HG02973 (cell line): Measurements from ENCODE around the gene PRLR.
"Not testable (repeated sequence)": the region's sequence is repeated elsewhere in the genome, so short reads cannot be mapped to it uniquely, and the experiment has no call there.

Source experiments
- ATAC-seq: cut with Tn5 transposase; IDR thresholded peaks from one replicate; pipeline ENCODE4 v1.9.1; 2021; ENCODE audit warnings: moderate library complexity; ENCODE audit not compliant: unreplicated experiment

The PRLR gene

DNA sequence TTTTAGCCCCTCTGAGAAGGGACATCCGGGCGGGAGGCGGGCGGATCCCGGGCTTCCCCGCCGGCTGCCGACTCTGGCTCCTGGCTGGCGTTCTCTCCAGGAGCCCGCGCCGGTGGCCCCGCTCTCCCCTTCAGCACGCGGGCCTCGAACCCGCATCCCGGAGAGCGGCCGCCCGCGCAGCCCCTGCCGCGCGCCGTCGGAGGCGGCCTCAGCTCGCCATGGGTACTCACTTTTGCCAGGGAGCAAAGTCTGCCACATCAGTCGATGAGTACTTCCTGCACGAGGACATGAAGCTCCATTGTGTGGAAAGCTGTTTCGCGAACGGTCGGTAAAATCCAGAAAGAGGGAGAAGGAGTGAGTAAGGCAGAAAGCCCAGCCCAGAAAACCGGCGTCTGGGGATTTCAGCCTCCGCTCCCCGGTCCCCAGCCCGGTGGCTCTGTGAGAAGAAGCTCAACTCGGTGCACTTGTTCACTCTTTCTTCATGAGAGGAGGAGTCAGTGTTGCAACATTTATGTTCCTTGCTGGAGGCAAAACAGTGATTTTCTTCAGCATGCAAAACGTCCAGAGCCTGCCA is at the start of gene PRLR:
Gene PRLR, minus strand, starts transcription at position 450 of the 574 bp plus-strand sequence. CDS start 140,867 bp downstream, outside the sequence.
- ATAC-seq: peak; percentile 19

DNA sequence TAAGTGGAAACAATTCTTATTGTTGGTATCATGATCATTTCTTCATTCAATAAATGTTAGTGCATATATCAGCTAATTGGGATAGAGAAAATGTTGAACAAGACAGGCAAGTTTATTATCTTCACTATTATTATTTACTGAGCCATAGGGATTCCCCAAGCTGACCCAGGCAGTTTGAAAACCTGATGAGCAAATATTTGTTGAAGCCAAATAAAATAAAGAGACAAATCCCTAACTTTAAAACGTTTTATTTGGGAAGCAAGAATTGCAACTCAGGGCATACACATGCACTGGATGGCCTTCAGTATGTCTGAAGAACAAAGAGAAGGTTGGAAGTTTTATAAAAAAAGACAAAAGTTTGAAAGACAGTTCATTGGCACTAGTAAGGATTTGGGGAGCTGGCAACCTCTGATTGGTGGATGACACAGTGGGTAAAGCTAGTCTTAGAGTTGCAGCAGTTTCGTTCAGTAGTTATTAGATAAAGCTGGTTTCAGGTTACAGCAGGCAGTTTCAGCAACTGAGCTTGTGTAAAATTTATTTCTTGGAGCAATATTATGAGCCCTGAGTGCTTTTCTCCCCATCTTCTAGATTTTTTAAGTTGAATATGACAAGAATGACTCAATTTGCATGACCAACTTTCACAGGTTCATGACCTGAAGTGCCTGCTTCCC is 44.7 kb upstream of the PRLR start:
- no peak for ATAC-seq

DNA sequence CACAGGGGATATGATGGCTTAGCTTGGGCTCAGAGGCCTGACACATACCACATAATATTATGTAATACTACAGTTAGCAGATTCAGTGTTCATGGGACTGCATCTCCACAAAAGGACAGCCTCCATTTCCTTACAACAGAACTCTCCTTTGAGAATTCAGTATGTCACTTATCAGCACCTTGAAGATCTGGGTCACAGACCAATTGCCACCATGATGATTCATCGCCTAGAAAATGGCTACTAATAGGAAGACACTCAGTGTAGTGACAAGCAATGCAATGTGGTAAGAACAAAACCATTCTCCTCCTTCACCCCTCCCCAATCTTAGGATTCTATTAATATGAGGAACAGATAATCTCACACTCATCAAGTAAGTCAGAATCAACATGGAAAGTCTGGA is 38.7 kb upstream of the PRLR start:
- ATAC-seq: no peak

DNA sequence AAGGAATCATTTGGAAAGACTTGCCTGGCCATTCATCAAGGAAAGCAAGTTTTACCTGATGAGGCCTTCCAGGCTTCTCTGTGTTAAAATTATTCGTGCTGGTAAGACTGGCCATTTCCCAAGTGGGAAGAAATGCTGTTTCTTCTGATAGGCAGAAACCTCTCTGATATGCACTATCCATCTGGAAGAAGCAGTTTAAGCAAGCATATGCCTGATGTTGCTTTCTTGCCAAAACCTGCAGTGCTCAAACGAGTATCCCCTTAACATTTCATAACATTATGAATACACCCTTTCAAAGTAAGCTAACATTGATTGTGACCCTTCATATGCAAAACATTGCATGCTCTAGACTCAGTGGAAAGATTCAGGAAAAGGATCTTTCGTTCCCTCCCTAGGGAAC is 36.0 kb upstream of the PRLR start:
- no peak for ATAC-seq

DNA sequence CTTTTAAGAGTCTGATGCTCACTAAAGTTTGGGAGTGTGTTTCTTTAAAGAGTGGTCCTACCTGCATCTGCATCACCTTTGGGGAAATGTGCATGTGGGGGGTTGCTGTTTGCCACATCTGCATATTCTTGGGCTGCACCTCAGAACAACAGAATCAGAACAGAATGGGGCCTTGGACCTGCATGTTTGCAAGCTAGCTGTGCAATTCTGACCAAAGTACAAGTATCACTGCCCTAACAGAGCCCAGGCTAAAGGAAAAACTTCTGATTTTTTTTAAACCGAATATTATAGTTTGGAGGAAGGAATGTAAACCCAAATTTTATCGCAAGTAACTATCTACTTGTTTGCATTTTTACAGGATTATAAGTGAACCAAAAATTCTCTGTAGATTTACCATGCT is 34.2 kb upstream of the PRLR start:
- ATAC-seq: no peak

DNA sequence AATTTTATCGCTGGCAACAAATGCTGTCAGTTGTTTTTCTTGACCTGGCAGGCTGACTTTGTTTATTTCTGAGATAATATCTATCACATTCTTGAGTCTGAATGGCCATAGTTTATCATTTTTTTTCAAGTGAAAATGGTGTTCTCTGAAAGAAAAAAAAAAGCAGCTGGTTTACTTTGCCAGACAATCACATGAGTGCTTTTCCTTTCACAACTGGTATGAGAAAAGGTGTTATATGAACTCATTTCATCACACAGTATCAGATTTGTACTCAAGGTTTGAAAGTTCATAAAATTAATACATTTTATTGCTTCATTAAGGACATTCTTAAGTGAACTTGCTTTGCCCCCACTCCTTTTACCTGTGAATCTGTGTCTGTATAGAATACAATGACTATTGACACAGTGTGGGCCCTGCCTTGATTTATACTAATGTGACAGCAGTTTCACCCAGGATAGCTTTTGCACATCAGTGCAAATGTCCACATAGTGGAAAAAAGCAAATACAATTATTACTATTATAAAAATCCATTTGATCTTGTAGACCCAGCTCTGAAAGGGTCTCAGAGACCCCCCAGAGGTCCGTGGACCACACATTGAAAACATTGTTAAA is 33.1 kb upstream of the PRLR start:
- ATAC-seq: no peak

DNA sequence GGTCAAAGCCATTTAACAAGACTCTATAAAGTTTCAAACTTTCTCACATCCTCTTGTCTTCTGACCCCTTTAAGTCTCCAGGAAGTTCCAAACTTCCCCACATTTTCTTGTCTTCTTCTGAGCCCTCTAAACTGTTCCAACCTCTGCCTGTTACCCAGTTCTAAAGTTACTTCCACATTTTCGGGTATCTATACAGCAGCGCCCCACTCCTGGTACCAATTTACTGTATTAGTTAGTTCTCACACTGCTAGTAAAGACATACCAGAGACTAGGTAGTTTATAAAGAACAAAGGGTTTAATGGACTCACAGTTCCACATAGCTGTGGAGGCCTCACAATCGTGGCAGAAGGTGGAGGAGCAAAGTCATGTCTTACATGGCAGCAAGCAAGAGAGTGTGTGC is 23.3 kb upstream of the PRLR start:
- ATAC-seq: no peak

DNA sequence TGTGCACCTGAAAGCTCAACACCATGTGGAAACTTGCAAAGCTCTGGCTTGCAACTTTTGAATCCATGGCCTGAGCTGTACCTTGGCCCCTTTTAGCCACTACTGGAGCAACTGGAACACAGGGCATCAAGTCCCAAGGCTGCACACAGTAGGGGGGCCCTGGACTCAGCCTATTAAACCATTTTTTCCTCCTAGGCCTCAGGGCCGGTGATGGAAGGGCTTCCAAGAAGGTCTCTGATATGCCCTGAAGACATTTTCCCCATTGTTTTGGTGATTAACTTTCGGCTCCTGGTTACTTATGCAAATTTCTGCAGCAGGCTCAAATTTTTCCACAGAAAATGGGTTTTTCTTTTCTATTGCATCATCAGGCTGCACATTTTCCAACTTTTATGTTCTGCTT is 22.7 kb upstream of the PRLR start:
- no peak for ATAC-seq

DNA sequence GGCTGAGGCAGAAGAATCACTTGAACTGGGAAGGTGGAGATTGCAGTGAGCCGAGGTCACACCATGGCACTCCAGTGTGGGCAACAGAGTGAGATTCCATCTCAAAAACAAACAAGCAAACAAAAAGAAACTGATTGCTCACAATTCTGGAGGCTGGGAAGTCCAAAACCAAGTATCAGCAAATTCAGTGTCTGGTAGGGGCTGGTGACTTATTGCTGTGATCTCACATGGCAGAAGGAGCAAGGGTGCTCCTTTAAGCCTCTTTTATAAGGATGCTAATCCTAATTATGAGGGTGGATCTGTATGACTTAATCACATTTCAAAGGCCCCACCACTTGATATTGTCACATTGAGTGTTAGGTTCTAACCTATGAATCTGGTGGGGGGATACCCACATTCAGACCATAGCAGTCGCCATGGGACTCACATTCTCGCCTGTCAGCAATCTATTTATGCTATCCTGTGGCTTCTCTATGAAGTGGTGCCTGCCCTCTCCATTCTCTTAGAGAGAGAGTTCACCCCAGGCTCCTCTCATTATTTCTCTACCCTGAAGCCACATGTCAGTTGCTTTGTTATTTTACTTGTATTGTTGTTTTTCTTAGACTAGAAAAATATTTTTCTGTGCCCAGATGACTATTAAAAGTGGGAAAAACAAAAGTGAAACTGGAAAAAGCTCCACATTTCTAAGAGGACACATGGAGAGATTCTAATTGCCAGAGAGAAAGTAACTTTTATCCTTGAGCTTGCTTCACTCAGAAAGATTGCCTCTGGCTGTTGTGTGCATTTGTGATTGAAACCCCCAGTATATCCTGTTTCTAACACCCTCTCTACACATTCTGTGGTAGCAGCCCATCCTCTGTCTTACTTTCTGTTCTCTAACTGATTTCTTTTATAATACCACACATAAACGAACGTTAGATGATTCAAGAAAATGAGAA is 18.8 kb upstream of the PRLR start:
- no peak for ATAC-seq

DNA sequence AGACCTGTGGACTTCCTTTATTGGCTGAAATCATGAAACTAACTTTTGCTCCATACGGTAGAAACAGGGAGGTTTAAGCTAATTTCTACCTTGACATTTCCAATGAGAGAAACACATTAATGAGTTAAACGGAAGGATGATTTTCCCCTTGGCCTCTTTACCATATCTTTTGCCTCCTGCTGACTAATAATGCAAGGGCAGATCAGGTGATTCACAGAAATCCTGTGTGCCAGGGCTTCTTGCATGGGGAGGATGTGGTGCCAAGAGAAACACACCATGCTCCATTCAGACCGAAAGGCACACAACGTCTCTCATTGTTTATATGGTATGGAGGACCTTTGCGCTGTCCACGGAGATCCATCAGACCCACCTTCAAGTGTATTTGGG is 17.4 kb upstream of the PRLR start:
- ATAC-seq: no peak

DNA sequence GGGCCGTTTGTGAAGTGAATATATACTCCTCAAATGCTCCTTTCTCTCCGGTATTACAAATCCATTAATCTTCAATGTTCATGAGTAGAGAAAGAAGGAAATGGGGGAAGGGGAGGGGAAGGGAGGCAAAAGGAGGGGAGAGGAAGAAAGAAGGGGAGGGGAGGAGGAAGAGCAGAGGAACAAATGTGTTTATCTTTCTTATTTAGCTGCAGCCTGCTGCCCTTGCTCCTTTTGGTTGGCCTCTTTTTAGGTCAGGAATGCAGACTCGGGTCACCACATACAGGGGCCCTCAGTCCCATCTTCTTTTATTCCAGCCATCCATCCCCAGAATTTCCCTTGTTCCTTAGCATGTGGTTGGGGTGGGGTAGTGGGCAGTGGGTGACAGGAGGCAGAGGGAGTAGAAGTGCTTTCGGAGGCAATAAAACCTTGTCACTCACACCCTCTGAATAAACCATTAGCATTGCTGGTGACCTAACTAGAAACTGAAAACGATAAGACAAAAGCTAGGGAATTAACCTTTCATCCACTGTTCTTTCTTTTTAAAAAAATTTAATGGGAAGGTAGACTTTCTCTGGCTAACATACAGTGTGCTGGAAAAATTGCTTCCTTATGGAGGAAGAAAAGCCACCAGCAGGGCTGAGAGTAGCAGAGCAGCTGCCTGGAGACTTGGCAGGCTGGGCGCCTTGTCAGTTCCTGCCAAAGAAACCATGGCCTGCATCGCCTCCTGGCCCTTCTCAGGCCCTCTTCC is 16.8 kb upstream of the PRLR start:
- no peak for ATAC-seq

DNA sequence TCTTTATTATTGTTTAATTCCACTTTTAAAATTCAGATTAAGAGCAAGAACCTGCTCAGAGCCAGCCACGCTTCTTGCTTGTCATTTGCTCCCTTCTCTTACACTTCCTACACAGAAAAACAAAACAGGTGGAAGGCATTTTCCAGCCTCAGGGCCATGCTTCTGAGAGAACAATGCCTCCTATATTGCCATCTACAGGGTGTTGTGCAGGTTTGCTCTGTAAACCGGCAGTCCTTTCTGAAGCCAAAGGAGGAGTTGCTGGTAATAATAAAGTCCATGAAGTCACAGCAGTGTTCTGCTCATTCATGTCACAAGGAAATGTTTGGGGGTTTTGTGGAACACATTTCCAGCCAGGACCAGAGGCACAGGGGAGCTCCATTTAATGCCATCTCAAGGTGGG is 16.1 kb upstream of the PRLR start:
- ATAC-seq: no peak

DNA sequence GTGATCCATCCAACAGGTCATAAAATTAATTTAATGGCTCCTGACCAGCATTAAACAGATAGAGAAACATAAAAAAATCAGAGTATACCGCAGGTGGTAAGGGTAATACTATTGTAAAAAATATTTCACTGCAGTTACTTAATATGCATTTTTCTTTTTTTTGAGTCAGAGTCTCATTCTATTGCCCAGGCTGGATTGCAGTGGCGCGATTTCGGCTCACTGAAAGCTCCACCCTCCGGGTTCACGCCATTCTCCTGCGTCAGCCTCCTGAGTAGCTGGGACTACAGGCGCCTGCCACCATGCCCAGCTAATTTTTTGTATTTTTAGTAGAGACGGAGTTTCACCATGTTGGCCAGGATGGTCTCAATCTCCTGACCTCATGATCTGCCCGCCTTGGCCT is 15.1 kb upstream of the PRLR start:
- ATAC-seq: not testable (repeated sequence)

DNA sequence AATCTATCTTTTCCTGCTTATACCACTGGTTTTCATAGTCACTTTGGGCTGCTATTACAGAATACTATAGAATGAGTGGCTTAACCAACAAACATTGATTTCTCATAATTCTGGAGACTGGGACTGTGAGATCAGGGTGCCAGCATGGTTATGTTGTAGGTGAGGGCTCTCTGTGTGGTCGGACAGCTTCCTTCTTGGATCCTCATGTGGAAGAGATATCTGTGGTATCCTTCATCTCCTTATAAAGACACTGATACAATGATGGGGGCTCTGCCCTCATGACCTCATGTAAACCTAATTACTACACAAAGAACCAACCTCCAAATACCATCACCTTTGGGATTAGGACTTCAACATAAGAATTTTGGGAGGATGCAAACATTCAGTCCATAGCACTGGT is 13.9 kb upstream of the PRLR start:
- ATAC-seq: no peak

DNA sequence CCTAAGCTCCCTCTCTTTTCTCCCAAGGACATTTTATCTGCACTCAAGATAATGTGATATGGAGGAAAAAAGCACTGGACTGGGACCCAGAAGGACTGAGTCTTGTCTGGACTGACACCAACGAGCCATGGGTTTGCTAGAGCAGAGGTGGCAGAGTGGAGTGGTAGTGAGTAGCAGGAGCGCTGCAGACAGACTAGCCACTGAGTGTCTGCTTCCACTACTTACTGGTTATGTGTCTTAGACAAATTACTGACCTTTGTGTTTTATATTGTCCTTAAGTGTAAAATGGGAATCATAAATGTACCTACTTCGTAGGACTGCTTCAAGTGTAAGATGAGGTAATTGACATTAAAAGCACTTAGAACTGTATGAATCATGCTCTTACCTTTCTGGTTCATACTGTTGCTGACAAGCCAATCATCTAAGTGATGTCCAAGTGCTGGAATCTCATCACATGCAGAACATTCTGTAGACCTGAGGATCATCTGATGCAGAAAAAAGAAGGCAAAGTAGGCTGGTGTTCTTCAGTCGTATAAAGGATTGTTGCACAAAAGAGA is 12.5 kb upstream of the PRLR start:
- ATAC-seq: no peak

DNA sequence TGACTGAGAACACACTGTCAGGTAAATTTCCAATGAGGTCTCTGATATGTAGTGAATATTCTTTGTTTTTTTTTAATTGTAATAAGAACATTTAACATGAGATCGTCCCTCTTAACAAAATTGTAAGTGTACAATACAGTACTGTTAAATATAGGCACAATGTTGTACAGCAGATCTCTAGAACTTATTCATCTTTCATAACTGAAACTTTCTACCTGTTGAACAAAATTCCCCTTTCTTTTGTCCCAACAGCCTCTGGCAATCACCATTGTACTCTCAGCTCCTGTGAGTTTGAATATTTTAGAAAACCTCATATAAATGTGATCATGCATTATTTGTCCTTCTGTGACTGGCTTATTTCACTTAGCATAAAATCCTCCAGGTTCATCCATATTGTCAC is 10.6 kb upstream of the PRLR start:
- ATAC-seq: no peak

DNA sequence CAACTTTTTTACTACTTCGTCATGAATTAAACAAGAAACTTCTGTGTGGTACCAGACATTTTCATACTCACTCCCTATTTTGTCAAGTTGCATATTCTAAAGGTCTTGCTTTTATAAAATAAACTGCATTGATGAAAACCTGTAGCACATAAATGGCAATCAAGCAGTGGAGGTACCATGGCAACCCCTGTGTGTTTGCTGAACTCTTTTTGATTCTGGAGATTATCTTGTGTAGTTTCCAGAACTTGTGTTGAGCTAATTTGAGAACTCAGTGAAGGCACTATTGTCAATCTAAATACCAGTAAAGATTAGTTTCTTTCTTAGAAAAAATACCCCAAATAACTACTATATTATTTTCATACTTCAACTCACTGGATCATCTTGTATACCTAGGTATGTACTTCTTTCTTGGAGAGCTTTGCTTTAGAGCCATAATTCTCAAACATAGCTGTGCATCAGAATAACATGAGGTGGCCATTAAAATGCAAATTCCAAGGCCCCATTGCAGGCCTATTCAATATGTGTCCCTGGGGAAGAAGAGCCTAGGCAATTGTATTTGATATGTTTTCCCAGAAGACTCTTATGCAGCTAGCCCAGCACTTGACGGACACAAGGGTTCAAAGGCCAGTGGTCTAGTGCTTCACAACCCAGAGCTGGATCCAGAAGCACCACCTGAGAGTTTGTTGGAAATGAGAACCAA is 9.8 kb upstream of the PRLR start:
- no peak for ATAC-seq

DNA sequence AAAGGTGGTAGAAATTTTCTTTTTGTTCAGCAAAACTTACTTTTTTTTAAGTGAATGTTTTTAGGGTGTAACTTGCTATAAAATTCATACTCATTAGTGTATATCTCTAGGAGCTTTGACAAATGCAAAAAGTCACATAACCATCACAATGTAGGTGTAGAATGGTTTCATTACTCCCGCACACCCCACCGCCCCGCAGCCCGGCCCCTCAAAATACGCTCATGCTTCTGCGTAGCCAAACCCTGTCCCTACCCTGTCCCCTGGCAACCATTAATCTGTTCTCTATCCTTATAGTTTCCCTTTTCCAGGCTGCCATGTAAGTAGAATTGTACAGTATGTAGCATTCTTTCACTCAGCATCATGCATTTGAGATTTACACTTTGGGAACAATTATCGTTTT is 9.2 kb upstream of the PRLR start:
- ATAC-seq: no peak

DNA sequence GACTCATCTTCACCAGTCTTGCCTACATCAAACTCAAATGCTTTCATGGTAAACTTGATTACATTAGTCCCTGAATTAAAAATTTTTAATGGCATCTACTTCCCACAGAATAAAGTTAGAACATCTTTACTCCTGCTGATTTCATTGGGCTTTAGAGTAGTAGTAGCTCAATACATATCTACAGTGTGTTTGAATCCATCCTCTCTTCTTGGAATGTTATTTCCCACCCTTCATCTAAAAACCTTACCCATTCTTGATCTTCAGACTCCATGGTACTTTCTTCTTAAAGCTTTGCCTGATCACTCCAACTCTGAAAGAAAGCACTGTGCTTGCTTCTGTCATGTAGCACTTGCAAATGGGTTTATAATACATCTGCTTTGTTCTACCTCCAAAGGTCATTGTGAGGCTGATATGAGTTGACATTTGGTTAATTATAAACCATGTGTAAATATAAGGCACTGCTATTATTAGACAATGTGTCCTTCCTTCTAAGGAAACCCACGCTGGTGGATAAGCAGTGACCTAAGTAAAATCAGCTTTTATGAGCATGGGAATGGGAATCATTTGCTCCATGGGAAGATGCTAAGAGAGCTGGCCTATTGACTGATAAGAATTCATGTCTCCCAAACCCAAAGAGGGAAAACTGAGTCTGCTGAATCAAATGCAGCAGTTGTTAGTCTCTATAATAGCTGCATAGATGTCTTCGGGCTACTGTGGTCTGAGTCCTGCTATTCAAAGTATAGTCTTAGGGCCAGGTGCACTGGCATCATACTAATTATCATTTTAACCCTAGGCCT is 7.5 kb upstream of the PRLR start:
- ATAC-seq: peak; percentile 86
